Spleen (tissue), 7 donors: ENCODE data around the gene MAP3K5.

Experiments used
- CTCF ChIP-seq, 11 experiments: fragments of 200-600 bp in 7 of 11; fragments of 450-650 bp in 4 of 11; sonication (generic) in 4 of 11; IDR thresholded peaks in 8 of 11; conservative IDR thresholded peaks in 3 of 11; 1 replicate in 7 of 11; 2 replicates in 4 of 11; pipeline versions ENCODE4 v1.4.0 to v1.8.0; 2016 to 2021; ENCODE audit warnings: antibody characterized with exemption in 11 of 11, inconsistent platforms in 4 of 11, mild to moderate bottlenecking in 1 of 11
- POLR2A ChIP-seq, 3 donors: fragments of 450-650 bp; IDR thresholded peaks; one replicate each; pipeline ENCODE4 v1.5.1; 2017; ENCODE audit warnings: antibody characterized with exemption in 3 of 3, mild to moderate bottlenecking in 1 of 3
- POLR2AphosphoS5 ChIP-seq, 3 donors: sonication (generic); formaldehyde crosslinking; IDR thresholded peaks; one replicate each; pipeline ENCODE4 v1.5.1; 2017; ENCODE audit warnings: antibody characterized with exemption in 3 of 3
- donor health status: DM: no; HTN: no; CAD: no; lungs with moderate emphysema.
- donor health status: DM: no; HTN: no; CAD: no.
- donor health status: DM: no; HTN: no; CAD: no.

GRCh38 chr6:136571496-136571895 is 220.8 kb downstream of the MAP3K5 start:
- TF ChIP-seq CTCF (IDR thresholded peaks at IDR 0.05 in 8 of 11, conservative IDR thresholded peaks at IDR 0.05 in 3 of 11) (no peak), POLR2A (IDR thresholded peaks at IDR 0.05) (no peak), POLR2AphosphoS5 (IDR thresholded peaks at IDR 0.05) (no peak)
